Endothelial cell of umbilical vein (primary cell): ENCODE measurements around the gene C12orf76. TPM values are rescaled to one million over a fixed set of nuclear protein-coding genes. Genes with fewer than 3 reads are reported as not detected.

Source experiments
- BruUV-seq: library from RNA; stranded (reverse); fragments of 400-500 nt; replicated peaks from 2 replicates; lab custom pipeline; 2021; lab: Mats Ljungman, UMichigan
- CTCF ChIA-PET: fragments of 300-600, 350-600 bp; sonication (Branson Sonifier 250); formaldehyde crosslinking; loops from one replicate; lab custom pipeline; 2021; ENCODE audit warnings: antibody characterized with exemption, inconsistent platforms; lab: Charles Lee
- POLR2A ChIA-PET: fragments of 300-600, 350-600 bp; sonication (Branson Sonifier 250); formaldehyde crosslinking; loops from one replicate; lab custom pipeline; 2021; ENCODE audit warnings: antibody characterized with exemption, inconsistent platforms; lab: Charles Lee
- DNase-seq: peaks from one replicate; pipeline ENCODE4 v3.0.0-alpha.2; 2011; ENCODE audit warnings: low read depth, low spot score
- FAIRE-seq: peaks from 2 replicates; lab custom pipeline; 2011; peaks lifted over from hg19 to GRCh38; lab: Jason Lieb, UNC
- H2AFZ ChIP-seq: 2 replicates; pipeline ENCODE4 v1.6.0; 2012; ENCODE audit warnings: low read depth, low read length, control low read depth, inconsistent platforms
- H3K27ac ChIP-seq: 2 replicates; pipeline ENCODE4 v1.5.1; 2011; ENCODE audit warnings: low read depth, mild to moderate bottlenecking, control low read depth, low read length, moderate library complexity; ENCODE audit not compliant: insufficient read depth
- H3K27me3 ChIP-seq, 2 experiments: 2 replicates each; pipeline versions ENCODE4 v1.6.0 to v1.6.1; 2011; ENCODE audit warnings: low read length in 2 of 2, mixed read lengths in 1 of 2; ENCODE audit not compliant: control insufficient read depth in 2 of 2, insufficient read depth in 2 of 2
- H3K36me3 ChIP-seq, 2 experiments: 2 replicates in 1 of 2; 3 replicates in 1 of 2; pipeline ENCODE4 v1.5.1; 2011; ENCODE audit warnings: low read length in 2 of 2, mild to moderate bottlenecking in 1 of 2, moderate library complexity in 1 of 2; ENCODE audit not compliant: control insufficient read depth in 2 of 2, insufficient read depth in 2 of 2; ENCODE audit errors: extremely low read depth in 1 of 2
- H3K4me1 ChIP-seq: 3 replicates; pipeline ENCODE4 v1.5.1; 2011; ENCODE audit warnings: mild to moderate bottlenecking, low read length; ENCODE audit not compliant: control insufficient read depth, insufficient read depth; ENCODE audit errors: extremely low read depth
- H3K4me2 ChIP-seq: 2 replicates; pipeline ENCODE4 v1.6.1; 2011; ENCODE audit warnings: low read length, control low read depth, mixed read lengths; ENCODE audit not compliant: insufficient read depth
- H3K4me3 ChIP-seq, 3 experiments: fragments of 200-600 bp in 1 of 3; sonication (generic), shearing (Covaris generic) in 1 of 3; replicated peaks in 1 of 3; 2 replicates each; pipeline ENCODE4 v1.5.1; 2011 to 2016; ENCODE audit warnings: control low read depth in 3 of 3, low read length in 3 of 3, mild to moderate bottlenecking in 2 of 3, inconsistent platforms in 1 of 3, low read depth in 1 of 3, moderate library complexity in 1 of 3; ENCODE audit not compliant: insufficient read depth in 1 of 3
- H3K79me2 ChIP-seq: 2 replicates; pipeline ENCODE4 v1.6.0; 2012; ENCODE audit warnings: low read length, inconsistent platforms; ENCODE audit not compliant: control insufficient read depth, insufficient read depth
- H3K9ac ChIP-seq: replicated peaks from 2 replicates; pipeline ENCODE3; 2011; ENCODE audit warnings: low read length, control low read depth; ENCODE audit not compliant: insufficient read depth; ENCODE audit errors: extremely low read depth
- H3K9me1 ChIP-seq: replicated peaks from 3 replicates; pipeline ENCODE4 v1.6.0; 2011; ENCODE audit warnings: mild to moderate bottlenecking, low read length; ENCODE audit not compliant: control insufficient read depth, insufficient read depth; ENCODE audit errors: extremely low read depth
- H3K9me3 ChIP-seq: replicated peaks from 2 replicates; pipeline ENCODE4 v1.5.1; 2012; ENCODE audit warnings: low read length, inconsistent platforms; ENCODE audit not compliant: control insufficient read depth, insufficient read depth
- H4K20me1 ChIP-seq: replicated peaks from 2 replicates; pipeline ENCODE3; 2011; ENCODE audit warnings: mild to moderate bottlenecking, low read length; ENCODE audit not compliant: control insufficient read depth, insufficient read depth; ENCODE audit errors: extremely low read depth
- EZH2 ChIP-seq: IDR thresholded peaks from 2 replicates; pipeline ENCODE4 v1.6.1; 2012; ENCODE audit warnings: borderline replicate concordance, low read depth, mild to moderate bottlenecking, moderate library complexity, low read length, inconsistent platforms; ENCODE audit not compliant: severe bottlenecking
- FOS ChIP-seq: IDR thresholded peaks from 2 replicates; pipeline ENCODE4 v1.6.1; 2011; ENCODE audit warnings: mild to moderate bottlenecking, low read length, moderate library complexity, borderline replicate concordance; ENCODE audit not compliant: insufficient read depth
- GATA2 ChIP-seq: IDR thresholded peaks from 2 replicates; pipeline ENCODE4 v1.7.0; 2011; ENCODE audit warnings: low read depth, mild to moderate bottlenecking, moderate library complexity, mixed read lengths, low read length; ENCODE audit not compliant: insufficient read length, insufficient read depth
- JUN ChIP-seq: IDR thresholded peaks from 2 replicates; pipeline ENCODE4 v1.6.1; 2011; ENCODE audit warnings: borderline replicate concordance, low read depth; ENCODE audit not compliant: insufficient read length, insufficient read depth
- MAX ChIP-seq: IDR thresholded peaks from 2 replicates; pipeline ENCODE4 v1.6.1; 2011; ENCODE audit not compliant: insufficient read depth, insufficient read length
- POLR2A ChIP-seq: IDR thresholded peaks from 2 replicates; pipeline ENCODE4 v1.6.1; 2012; ENCODE audit warnings: low read depth, mild to moderate bottlenecking, control low read depth, low read length
- POLR2AphosphoS5 ChIP-seq: IDR thresholded peaks from 2 replicates; pipeline ENCODE4 v1.6.1; 2012; ENCODE audit warnings: low read depth, mild to moderate bottlenecking, control low read depth, low read length, moderate library complexity; ENCODE audit not compliant: insufficient read depth
- dilution Hi-C: fragments of 300-500 bp; cut with MboI; formaldehyde crosslinking; loops from one replicate; pipeline ENCODE4 v1.15.0; 2019; ENCODE audit warnings: low sequenced_read_pairs; ENCODE audit not compliant: extremely low pct_ligation_motif_present
- intact Hi-C: fragments of 100-400 bp; cut with micrococcal nuclease; formaldehyde crosslinking; loops from one replicate; pipeline ENCODE4 v1.10.0; 2022
- polyA plus RNA-seq, 4 experiments: library from polyadenylated mRNA; depleted of rRNA in 3 of 4; stranded (reverse) in 3 of 4; unstranded in 1 of 4; fragments of >200 nt; gene quantifications; 2 replicates each; pipeline versions ENCODE4 v1.2.1 to v1.2.3, GENCODE V29; 2011 to 2012; ENCODE audit warnings: missing spikeins in 1 of 4
- total RNA-seq: library from RNA; stranded (reverse); gene quantifications from 2 replicates; pipeline ENCODE4 v1.2.3, GENCODE V29; 2021

C12orf76 gene
- total and polyA plus RNA-seq, 2 donors (not counting 3 experiments of a cell fraction or from before 2014, with no cell fraction given), result 13.4 to 17.1 TPM

- CTCF ChIA-PET, result interaction anchor here (1.2 to 1.4 kb wide), 2 partner anchors 21 to 428 kb away, joined by 3 to 5 read pairs; no protein-coding TSS in a partner anchor
- dilution Hi-C loops, result no loop called here
- Histone ChIP-seq H3K9me3 (no peaks in the 10 kb centered on the region), H3K79me2 (peaks cover 2% of the 10 kb centered on the region), H3K27ac (no peak overlapping the region), H3K4me3 (no peak overlapping the region), H3K27me3 (no peaks in the 10 kb centered on the region), H3K4me2 (no peak overlapping the region), H3K36me3 (no peaks in the 10 kb centered on the region), H2AFZ (no peak overlapping the region), H3K9me1 (no peaks in the 10 kb centered on the region), H3K9ac (no peak overlapping the region), H4K20me1 (no peaks in the 10 kb centered on the region), H3K4me1 (peaks cover 10% of the 10 kb centered on the region)
- no peak for FAIRE-seq
- no TSS peak for BruUV-seq
- no peak for DNase-seq
- TF ChIP-seq MAX (no peak), GATA2 (no peak), POLR2A (no peak), JUN (no peak), EZH2 (no peak), POLR2AphosphoS5 (no peak)
- intact Hi-C loops, result no loop called here
- POLR2A ChIA-PET, result no interaction called here
These were observed 45.4 kb downstream of the C12orf76 start for GRCh38 chr12:110002676-110003515.

- Histone ChIP-seq H3K9me1 (no peaks in the 10 kb centered on the region), H3K36me3 (no peaks in the 10 kb centered on the region), H2AFZ (no peak overlapping the region), H3K9ac (no peak overlapping the region), H3K27ac (no peak overlapping the region), H3K9me3 (no peaks in the 10 kb centered on the region), H3K79me2 (no peaks in the 10 kb centered on the region), H4K20me1 (no peaks in the 10 kb centered on the region), H3K27me3 (no peaks in the 10 kb centered on the region), H3K4me3 (no peak overlapping the region), H3K4me2 (no peak overlapping the region), H3K4me1 (peaks cover 10% of the 10 kb centered on the region)
- intact Hi-C loops, result no loop called here
- BruUV-seq, result no TSS peak
- CTCF ChIA-PET, result interaction anchor here (1.3 kb wide), 1 partner anchor 10 kb away, joined by 3 read pairs; no protein-coding TSS in a partner anchor
- POLR2A ChIA-PET, result no interaction called here
- dilution Hi-C loops, result no loop called here
- no peak for FAIRE-seq
- no peak for DNase-seq
- TF ChIP-seq FOS, result peak; percentile 30
- no peak for TF ChIP-seq EZH2
These were observed 46.7 kb downstream of the C12orf76 start for GRCh38 chr12:110001596-110001995.
